Esophagus muscularis mucosa (tissue), 3 donors: ENCODE data around the gene CFAP74.

Source experiments
- CTCF ChIP-seq, 3 experiments: fragments of 200-600 bp in 2 of 3; fragments of 450-650 bp in 1 of 3; sonication (generic) in 2 of 3; IDR thresholded peaks; one replicate each; pipeline ENCODE4 v1.5.1; 2017 to 2019; ENCODE audit warnings: antibody characterized with exemption in 3 of 3, mild to moderate bottlenecking in 2 of 3, moderate library complexity in 1 of 3
- POLR2A ChIP-seq: fragments of 450-650 bp; IDR thresholded peaks from one replicate; pipeline ENCODE4 v1.6.1; 2017; ENCODE audit warnings: antibody characterized with exemption, moderate library complexity, mild to moderate bottlenecking, low read depth

GRCh38 chr1:1921901-1922701 lies 81.5 kb downstream of the CFAP74 start:
- TF ChIP-seq CTCF (IDR thresholded peaks at IDR 0.05) (no peak), POLR2A (no peak)
